GM04503 (cell line): ENCODE results near the gene DRC7.
"Not testable (repeated sequence)": the region's sequence is repeated elsewhere in the genome, so short reads cannot be mapped to it uniquely, and the experiment has no call there.

Experiments used
- DNase-seq: peaks from one replicate; pipeline ENCODE4 v3.0.0-alpha.2; 2012; ENCODE audit warnings: low read depth

DRC7 gene

GRCh38 chr16:57693550-57693949 is 1.1 kb upstream of the DRC7 start:
- no peak for DNase-seq

GRCh38 chr16:57694231-57694724 is 328 bp upstream of the DRC7 start:
- no peak for DNase-seq

- DNase-seq = no peak
These were observed 1.1 kb downstream of the DRC7 start for GRCh38 chr16:57695680-57696069.

- no peak for DNase-seq
These were observed 1.6 kb downstream of the DRC7 start for GRCh38 chr16:57696240-57696639.

GRCh38 chr16:57697896-57698537 is 3.4 kb downstream of the DRC7 start:
- no peak for DNase-seq

- no peak for DNase-seq
These were observed 4.3 kb downstream of the DRC7 start for GRCh38 chr16:57698812-57699405.

- no peak for DNase-seq
These were observed 4.9 kb downstream of the DRC7 start for GRCh38 chr16:57699481-57699880.

- no peak for DNase-seq
These were observed 5.3 kb downstream of the DRC7 start for GRCh38 chr16:57699899-57700298.

GRCh38 chr16:57700781-57701551 is 6.4 kb downstream of the DRC7 start:
- DNase-seq = no peak

- no peak for DNase-seq
These were observed 7.3 kb downstream of the DRC7 start for GRCh38 chr16:57701759-57702371.

GRCh38 chr16:57703416-57704010 is 8.9 kb downstream of the DRC7 start:
- DNase-seq = no peak

GRCh38 chr16:57704011-57704904 is 9.7 kb downstream of the DRC7 start:
- DNase-seq = no peak

GRCh38 chr16:57704905-57705852 is 10.6 kb downstream of the DRC7 start:
- no peak for DNase-seq

- no peak for DNase-seq
These were observed 12.1 kb downstream of the DRC7 start for GRCh38 chr16:57706717-57707116.

- no peak for DNase-seq
These were observed 12.7 kb downstream of the DRC7 start for GRCh38 chr16:57707331-57707730.

GRCh38 chr16:57708168-57708567 is 13.6 kb downstream of the DRC7 start:
- no peak for DNase-seq

GRCh38 chr16:57709663-57710062 is 15.1 kb downstream of the DRC7 start:
- no peak for DNase-seq

GRCh38 chr16:57711346-57711745 is 16.7 kb downstream of the DRC7 start:
- no peak for DNase-seq

GRCh38 chr16:57711993-57712392 is 17.4 kb downstream of the DRC7 start:
- DNase-seq = no peak

- not testable (repeated sequence) for DNase-seq
These were observed 18.0 kb downstream of the DRC7 start for GRCh38 chr16:57712569-57712968.
